CD8-positive, alpha-beta memory T cell (primary cell): Measurements from ENCODE around the gene KIAA0930. TPM values are rescaled to one million over a fixed set of nuclear protein-coding genes. Genes with fewer than 3 reads are reported as not detected.

ENCODE experiments used
- CTCF ChIA-PET: fragments of 350-600 bp; sonication (Branson Sonifier 250); formaldehyde crosslinking; loops from one replicate; lab custom pipeline; 2021; ENCODE audit warnings: antibody characterized with exemption; lab: Charles Lee
- POLR2A ChIA-PET: fragments of 350-600 bp; sonication (Branson Sonifier 250); formaldehyde crosslinking; loops from one replicate; lab custom pipeline; 2021; ENCODE audit warnings: antibody characterized with exemption; lab: Charles Lee
- DNase-seq, 5 donors: peaks; one replicate each; pipeline versions ENCODE4 v3.0.0 to v3.0.0-alpha.2; 2020 to 2022; ENCODE audit warnings: mixed read lengths in 1 of 5
- H3K27ac ChIP-seq: one replicate; pipeline ENCODE4 v1.7.0; 2013; ENCODE audit warnings: low read depth, mild to moderate bottlenecking, low read length, moderate library complexity
- H3K27me3 ChIP-seq: 2 replicates; pipeline ENCODE4 v1.7.0; 2013; ENCODE audit warnings: low read length, mild to moderate bottlenecking; ENCODE audit not compliant: insufficient read depth, poor library complexity, severe bottlenecking
- H3K36me3 ChIP-seq: 2 replicates; pipeline ENCODE4 v1.7.0; 2013; ENCODE audit warnings: mild to moderate bottlenecking, low read length, moderate library complexity; ENCODE audit not compliant: insufficient read depth
- H3K4me1 ChIP-seq: 2 replicates; pipeline ENCODE4 v1.7.0; 2013; ENCODE audit warnings: mild to moderate bottlenecking, low read length, moderate library complexity; ENCODE audit not compliant: insufficient read depth
- H3K4me3 ChIP-seq: 2 replicates; pipeline ENCODE4 v1.7.0; 2013; ENCODE audit warnings: mild to moderate bottlenecking, low read length
- H3K9me3 ChIP-seq: 2 replicates; pipeline ENCODE4 v1.7.0; 2013; ENCODE audit warnings: mild to moderate bottlenecking, low read length
- H3K27ac Mint-ChIP-seq, 8 donors: one replicate each; pipeline ENCODE4 v1.8.0; 2020 to 2021; ENCODE audit warnings: mixed read lengths in 8 of 8, mild to moderate bottlenecking in 6 of 8, inconsistent platforms in 3 of 8, moderate library complexity in 3 of 8
- H3K27me3 Mint-ChIP-seq, 2 donors: one replicate each; pipeline ENCODE4 v1.8.0; 2020 to 2021; ENCODE audit warnings: mixed read lengths in 2 of 2, mild to moderate bottlenecking in 1 of 2, moderate library complexity in 1 of 2
- H3K36me3 Mint-ChIP-seq, 3 donors: one replicate each; pipeline ENCODE4 v1.8.0; 2020 to 2021; ENCODE audit warnings: mixed read lengths in 3 of 3, inconsistent platforms in 1 of 3, mild to moderate bottlenecking in 1 of 3
- H3K4me1 Mint-ChIP-seq, 3 donors: one replicate each; pipeline ENCODE4 v1.8.0; 2020 to 2021; ENCODE audit warnings: mixed read lengths in 3 of 3, inconsistent platforms in 1 of 3, mild to moderate bottlenecking in 1 of 3
- H3K4me3 Mint-ChIP-seq, 7 donors: one replicate each; pipeline ENCODE4 v1.8.0; 2020 to 2021; ENCODE audit warnings: mixed read lengths in 7 of 7, mild to moderate bottlenecking in 6 of 7, moderate library complexity in 4 of 7, inconsistent platforms in 2 of 7
- H3K9me3 Mint-ChIP-seq, 5 donors: one replicate each; pipeline ENCODE4 v1.8.0; 2020 to 2022; ENCODE audit warnings: mixed read lengths in 5 of 5, mild to moderate bottlenecking in 3 of 5, moderate library complexity in 2 of 5, inconsistent platforms in 1 of 5
- polyA plus RNA-seq: library from polyadenylated mRNA; unstranded; fragments of 300-500 nt; fragmentation: Illumina TruSeq; gene quantifications from one replicate; pipeline ENCODE4 v1.2.3, GENCODE V29; 2021
- total RNA-seq, 2 experiments: library from RNA; stranded (reverse); gene quantifications; one replicate each; pipeline ENCODE4 v1.2.3, GENCODE V29; 2021

Gene KIAA0930
- total and polyA plus RNA-seq, 3 experiments from 2014 or later, result 2.7 to 39.5 (median 32.3) TPM

DNA sequence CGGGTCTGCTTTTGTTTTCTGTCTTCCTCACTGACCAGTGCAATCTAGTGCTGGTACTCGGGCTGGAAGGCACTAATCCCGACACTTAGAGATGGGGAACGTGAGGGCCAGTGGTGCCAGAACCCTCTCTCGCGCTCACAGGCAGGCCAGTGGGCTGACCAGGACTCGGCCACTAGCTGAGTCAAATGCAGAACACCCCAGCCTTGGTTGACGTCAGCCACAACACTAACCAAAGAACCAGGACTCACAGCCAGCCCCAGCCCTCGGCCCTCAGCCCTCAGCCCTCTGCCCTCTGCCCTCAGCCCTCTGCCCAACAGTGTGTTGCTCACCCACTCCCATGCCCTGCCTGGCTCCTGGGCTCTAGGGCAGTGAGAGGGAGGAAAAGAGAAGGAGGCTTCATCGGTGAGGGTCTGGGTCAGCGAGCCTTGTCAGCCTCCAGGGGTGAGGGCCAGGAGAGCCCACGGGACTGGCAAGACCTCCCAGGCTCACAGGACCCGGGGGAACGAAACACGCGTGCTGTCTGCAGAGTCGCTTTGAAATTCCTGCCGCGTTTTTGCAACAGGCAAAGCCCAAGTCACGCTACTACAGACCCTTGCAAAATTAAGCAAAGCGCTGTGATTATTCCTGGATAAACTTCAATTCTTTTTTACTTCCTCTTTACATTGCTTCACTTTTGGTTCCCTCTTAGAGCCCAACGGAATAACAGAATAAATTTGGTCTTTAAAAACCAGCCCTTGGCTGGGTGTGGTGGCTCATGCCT lies 27.5 kb downstream of the KIAA0930 start:
- DNase-seq, result no peak
- peaks cover 3 to 5% (median 4%) of the 10 kb centered on the region in 3 donors for H3K4me1 Mint-ChIP-seq
- no peaks in the 10 kb centered on the region for H3K27me3 ChIP-seq
- H3K27me3 Mint-ChIP-seq, result no peaks in the 10 kb centered on the region
- H3K9me3 ChIP-seq, result no peaks in the 10 kb centered on the region
- no peaks in the 10 kb centered on the region for H3K36me3 ChIP-seq
- POLR2A ChIA-PET, result no interaction called here
- H3K4me3 Mint-ChIP-seq, result no peak overlapping the region
- peaks cover 0 to 29% (median 4%) of the 10 kb centered on the region in 3 donors for H3K36me3 Mint-ChIP-seq
- no peaks in the 10 kb centered on the region for H3K4me1 ChIP-seq
- H3K27ac Mint-ChIP-seq, result peak overlapping the region in 1 of 8 donors; percentile 50
- no peaks in the 10 kb centered on the region for H3K9me3 Mint-ChIP-seq
- H3K27ac ChIP-seq, result no peak overlapping the region
- H3K4me3 ChIP-seq, result no peak overlapping the region
- CTCF ChIA-PET, result no interaction called here

DNA sequence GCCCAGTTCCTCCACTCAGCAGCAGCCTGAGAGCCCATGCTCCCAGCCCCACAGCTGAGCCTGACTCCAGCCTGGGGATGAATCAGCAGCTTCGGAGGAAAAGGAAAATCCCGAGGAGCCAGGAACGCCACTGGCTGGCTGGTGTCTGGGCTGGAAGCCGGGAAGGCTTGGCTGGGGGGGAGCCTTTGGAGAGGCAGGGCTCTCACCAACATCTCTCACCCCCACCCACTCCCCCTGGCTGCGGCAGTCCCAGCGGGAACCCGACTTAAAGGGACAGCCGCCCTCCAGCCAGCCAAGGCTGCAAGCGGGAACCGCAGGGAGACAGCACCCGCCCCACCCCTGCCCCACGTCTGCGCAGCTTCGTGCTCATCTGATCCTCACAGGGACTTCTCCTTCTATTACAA lies 28.4 kb downstream of the KIAA0930 start:
- Mint-ChIP-seq H3K27me3 (no peaks in the 10 kb centered on the region), H3K4me3 (no peak overlapping the region), H3K4me1 (peaks cover 3 to 5% (median 4%) of the 10 kb centered on the region in 3 donors), H3K9me3 (no peaks in the 10 kb centered on the region), H3K27ac (no peak overlapping the region), H3K36me3 (peaks cover 0 to 32% (median 4%) of the 10 kb centered on the region in 3 donors)
- DNase-seq, result peak in 1 of 5 donors; percentile 29
- Histone ChIP-seq H3K4me1 (no peaks in the 10 kb centered on the region), H3K4me3 (no peak overlapping the region), H3K9me3 (no peaks in the 10 kb centered on the region), H3K27ac (no peak overlapping the region), H3K36me3 (no peaks in the 10 kb centered on the region), H3K27me3 (no peaks in the 10 kb centered on the region)
- POLR2A ChIA-PET, result no interaction called here
- CTCF ChIA-PET, result no interaction called here

DNA sequence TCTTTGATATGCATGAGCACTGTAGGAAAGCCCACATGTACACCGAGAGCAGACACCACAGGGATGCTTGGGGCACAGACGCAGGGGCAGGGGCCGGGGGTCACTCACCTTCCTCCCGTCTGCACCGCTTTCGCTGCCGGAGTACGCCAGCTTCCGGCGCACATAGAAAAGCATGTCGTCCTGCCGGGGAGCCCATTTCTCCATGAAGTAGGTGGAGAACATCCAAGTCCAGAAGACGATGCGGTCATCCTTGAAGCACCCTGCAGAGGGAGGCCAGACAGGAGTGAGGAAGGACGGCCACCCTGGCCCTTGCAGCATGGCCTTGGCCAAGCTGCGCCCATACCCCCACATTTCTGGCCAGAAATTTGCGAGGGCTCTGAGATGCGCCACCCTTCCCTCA lies 28.8 kb downstream of the KIAA0930 start:
- Histone ChIP-seq H3K36me3 (no peaks in the 10 kb centered on the region), H3K27ac (no peak overlapping the region), H3K4me1 (no peaks in the 10 kb centered on the region), H3K27me3 (no peaks in the 10 kb centered on the region), H3K4me3 (no peak overlapping the region), H3K9me3 (no peaks in the 10 kb centered on the region)
- POLR2A ChIA-PET, result no interaction called here
- DNase-seq, result peak in 1 of 5 donors; percentile 30
- Mint-ChIP-seq H3K9me3 (no peaks in the 10 kb centered on the region), H3K27ac (peak overlapping the region in 1 of 8 donors; percentile 82), H3K36me3 (peaks cover 0 to 32% (median 4%) of the 10 kb centered on the region in 3 donors), H3K4me1 (peaks cover 3 to 5% (median 4%) of the 10 kb centered on the region in 3 donors), H3K27me3 (no peaks in the 10 kb centered on the region), H3K4me3 (no peak overlapping the region)
- CTCF ChIA-PET, result no interaction called here

DNA sequence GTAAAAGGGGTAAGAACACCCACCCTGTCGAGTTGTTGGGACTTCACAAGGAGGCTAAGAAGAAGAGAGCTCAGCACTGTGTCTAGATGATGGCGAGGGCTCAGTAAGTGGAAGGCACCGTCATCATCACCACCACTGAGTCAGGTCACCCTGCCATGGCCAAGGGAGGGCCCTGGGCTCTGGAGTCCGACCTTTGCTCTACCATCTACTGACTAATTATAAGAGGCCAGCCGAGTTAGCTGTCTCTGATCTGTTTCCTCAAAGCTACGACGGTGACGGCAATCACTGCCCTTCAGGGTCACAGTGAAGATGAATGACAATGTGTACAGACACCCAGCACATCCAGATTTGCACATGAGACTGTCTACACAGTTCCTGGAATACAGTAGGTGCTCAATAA lies 29.3 kb downstream of the KIAA0930 start:
- no peak for DNase-seq
- peaks cover 3 to 5% (median 4%) of the 10 kb centered on the region in 3 donors for H3K4me1 Mint-ChIP-seq
- H3K27me3 Mint-ChIP-seq, result no peaks in the 10 kb centered on the region
- H3K4me3 ChIP-seq, result no peak overlapping the region
- H3K27ac ChIP-seq, result no peak overlapping the region
- H3K4me1 ChIP-seq, result no peaks in the 10 kb centered on the region
- no peaks in the 10 kb centered on the region for H3K27me3 ChIP-seq
- H3K9me3 ChIP-seq, result no peaks in the 10 kb centered on the region
- peak overlapping the region in 1 of 8 donors; percentile 14 for H3K27ac Mint-ChIP-seq
- H3K36me3 ChIP-seq, result no peaks in the 10 kb centered on the region
- peaks cover 0 to 32% (median 4%) of the 10 kb centered on the region in 3 donors for H3K36me3 Mint-ChIP-seq
- CTCF ChIA-PET, result no interaction called here
- no peak overlapping the region for H3K4me3 Mint-ChIP-seq
- H3K9me3 Mint-ChIP-seq, result no peaks in the 10 kb centered on the region
- POLR2A ChIA-PET, result no interaction called here

DNA sequence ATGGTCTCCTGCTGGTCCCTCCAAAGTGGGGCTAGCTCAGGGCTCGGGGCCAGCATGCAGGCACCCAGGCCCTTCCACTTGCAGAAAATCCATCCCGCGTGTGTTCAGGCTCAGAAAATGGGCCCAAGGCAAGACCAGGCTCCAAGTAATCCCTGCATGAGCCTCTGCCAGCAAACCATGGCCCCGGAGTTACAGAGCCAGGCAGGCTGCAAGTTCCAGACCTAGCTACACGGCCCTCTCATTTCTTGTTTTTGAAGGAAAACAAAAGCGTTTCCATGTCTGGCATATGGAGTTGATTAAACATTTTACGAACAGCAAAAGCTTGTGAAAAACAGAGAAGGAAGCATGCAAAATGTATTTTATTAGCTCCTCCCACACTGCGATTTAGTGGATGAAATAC lies 29.7 kb downstream of the KIAA0930 start:
- H3K36me3 ChIP-seq, result no peaks in the 10 kb centered on the region
- H3K9me3 Mint-ChIP-seq, result no peaks in the 10 kb centered on the region

DNA sequence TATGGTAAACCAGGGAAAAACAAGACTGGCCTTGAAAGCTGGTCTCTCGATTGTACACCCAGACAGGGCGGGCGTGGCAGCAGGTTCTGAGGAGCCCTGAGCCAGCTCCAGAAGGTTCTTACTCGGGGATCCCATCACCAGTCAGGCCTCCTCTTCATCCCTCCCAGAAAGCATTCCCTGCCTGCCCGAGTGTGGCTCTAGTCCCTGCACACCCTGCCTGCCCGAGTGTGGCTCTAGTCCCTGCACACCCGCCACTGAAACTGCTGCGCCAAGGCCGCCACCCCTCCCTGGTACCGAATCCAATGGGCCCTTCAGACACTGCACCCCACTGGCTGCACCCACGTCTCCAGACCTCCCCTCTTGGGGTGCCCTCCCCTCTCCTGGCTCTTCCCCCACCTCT lies 30.1 kb downstream of the KIAA0930 start:
- Histone ChIP-seq H3K4me3 (no peak overlapping the region), H3K36me3 (no peaks in the 10 kb centered on the region), H3K9me3 (no peaks in the 10 kb centered on the region), H3K4me1 (no peaks in the 10 kb centered on the region), H3K27ac (no peak overlapping the region), H3K27me3 (no peaks in the 10 kb centered on the region)
- no peaks in the 10 kb centered on the region for H3K9me3 Mint-ChIP-seq
- H3K27me3 Mint-ChIP-seq, result no peaks in the 10 kb centered on the region
- H3K4me3 Mint-ChIP-seq, result no peak overlapping the region
- H3K36me3 Mint-ChIP-seq, result peaks cover 0 to 40% (median 8%) of the 10 kb centered on the region in 3 donors
- ChIA-PET POLR2A (no interaction called here), CTCF (interaction anchor here (0.6 kb wide), 1 partner anchor 1552 kb away, joined by 3 read pairs; no protein-coding TSS in a partner anchor)
- peak overlapping the region in 1 of 8 donors; percentile 89 for H3K27ac Mint-ChIP-seq
- peak in 1 of 5 donors; percentile 20 for DNase-seq
- H3K4me1 Mint-ChIP-seq, result peaks cover 3 to 5% (median 4%) of the 10 kb centered on the region in 3 donors

More for the DNA sequence above, 29.7 kb downstream of the KIAA0930 start:
- Mint-ChIP-seq H3K27me3 (no peaks in the 10 kb centered on the region), H3K27ac (no peak overlapping the region), H3K4me3 (no peak overlapping the region), H3K4me1 (peaks cover 3 to 5% (median 4%) of the 10 kb centered on the region in 3 donors), H3K36me3 (peaks cover 0 to 37% (median 8%) of the 10 kb centered on the region in 3 donors)
- ChIA-PET POLR2A (no interaction called here), CTCF (no interaction called here)
- no peaks in the 10 kb centered on the region for H3K27me3 ChIP-seq
- no peak overlapping the region for H3K4me3 ChIP-seq
- DNase-seq, result no peak
- H3K9me3 ChIP-seq, result no peaks in the 10 kb centered on the region
- no peaks in the 10 kb centered on the region for H3K4me1 ChIP-seq
- H3K27ac ChIP-seq, result no peak overlapping the region

DNA sequence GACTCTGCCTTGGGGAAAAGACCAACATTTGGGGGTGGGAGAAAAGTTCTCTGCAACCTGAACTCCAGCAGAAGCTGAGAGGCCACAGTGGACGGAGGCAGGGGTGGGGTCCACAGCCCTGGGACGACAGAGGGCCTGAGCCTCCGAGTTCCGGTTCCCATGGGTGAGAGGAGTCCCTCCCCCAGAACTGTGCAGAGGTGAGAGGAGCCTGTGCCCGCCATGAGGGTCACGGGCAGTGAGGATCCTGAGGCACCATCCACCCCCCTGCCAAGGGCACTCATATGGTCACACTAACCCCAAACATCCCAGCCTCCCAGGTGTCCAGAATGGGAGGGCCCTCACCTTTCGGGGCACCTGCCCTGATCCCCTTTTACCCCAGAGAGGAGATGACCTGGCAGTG lies 30.5 kb downstream of the KIAA0930 start:
- H3K27ac Mint-ChIP-seq, result peak overlapping the region in 1 of 8 donors; percentile 22
- Histone ChIP-seq H3K36me3 (no peaks in the 10 kb centered on the region), H3K27ac (no peak overlapping the region), H3K9me3 (no peaks in the 10 kb centered on the region), H3K4me1 (no peaks in the 10 kb centered on the region), H3K27me3 (no peaks in the 10 kb centered on the region), H3K4me3 (no peak overlapping the region)
- ChIA-PET POLR2A (no interaction called here), CTCF (interaction anchor here (0.6 to 2.1 kb wide), 2 partner anchors 46 to 1553 kb away, joined by 3 to 4 read pairs; partner anchors contain the start of gene NUP50)
- DNase-seq, result no peak
- peaks cover 0 to 5% (median 3%) of the 10 kb centered on the region in 3 donors for H3K4me1 Mint-ChIP-seq
- peaks cover 0 to 44% (median 8%) of the 10 kb centered on the region in 3 donors for H3K36me3 Mint-ChIP-seq
- H3K27me3 Mint-ChIP-seq, result no peaks in the 10 kb centered on the region
- H3K9me3 Mint-ChIP-seq, result no peaks in the 10 kb centered on the region
- H3K4me3 Mint-ChIP-seq, result no peak overlapping the region
